ENCODE measurements around the gene SFXN3.
A peak's percentile ranks its signal among the peaks of the same experiment; 100 is the strongest.

The SFXN3 gene

DNA sequence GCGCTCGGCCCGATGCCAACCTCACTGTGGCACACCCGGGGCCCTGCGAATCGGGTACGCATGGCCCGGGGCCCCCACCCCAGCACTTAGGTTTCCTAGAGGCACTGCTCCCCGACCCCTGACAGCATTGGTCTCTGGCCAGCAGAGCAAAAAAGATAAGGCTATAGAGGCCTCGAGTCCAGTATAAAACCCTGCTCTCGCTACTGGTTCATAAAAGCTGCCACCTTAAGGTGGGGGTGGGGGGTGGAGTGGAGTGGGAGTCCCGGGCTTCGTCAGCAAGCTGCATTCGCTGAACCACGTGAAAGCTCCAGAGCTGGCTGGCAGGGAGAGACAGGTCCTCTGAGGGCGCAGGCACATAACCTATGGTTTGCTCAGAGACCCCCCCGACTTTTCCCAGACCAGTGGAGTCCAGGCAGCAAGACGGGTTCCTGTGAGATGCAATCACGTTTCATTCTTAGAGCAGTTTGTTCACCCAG is 32.1 kb downstream of the SFXN3 start:
- DNase-seq (ENCODE audit: low spot score), result no peak
- ATAC-seq (ENCODE audit: low read depth), result no peak
- H3K9me3 ChIP-seq (ENCODE audit: severe bottlenecking), result no peaks in the 10 kb centered on the region
- no peaks in the 10 kb centered on the region; the same call in 1 of the 2 replicates for H3K36me3 ChIP-seq (ENCODE audit: low read depth)
- no peak overlapping the region for H3K27ac ChIP-seq (ENCODE audit: poor library complexity, severe bottlenecking)
- no peaks in the 10 kb centered on the region for H3K27me3 ChIP-seq (ENCODE audit: insufficient read depth, poor library complexity, severe bottlenecking)
- no peak overlapping the region for H3K4me3 ChIP-seq (ENCODE audit: severe bottlenecking)
- TF ChIP-seq CTCF (IDR thresholded peaks at IDR 0.05; ENCODE audit: poor library complexity, severe bottlenecking), result no peak
- peaks cover 5% of the 10 kb centered on the region for H3K4me1 ChIP-seq (ENCODE audit: insufficient read depth, poor library complexity, severe bottlenecking)

GRCh38 chr10:101063548-101064414 is 32.7 kb downstream of the SFXN3 start:
- Histone ChIP-seq H3K4me1 (ENCODE audit: insufficient read depth, poor library complexity, severe bottlenecking) (peaks cover 5% of the 10 kb centered on the region), H3K9me3 (ENCODE audit: severe bottlenecking) (no peaks in the 10 kb centered on the region), H3K4me3 (ENCODE audit: severe bottlenecking) (no peak overlapping the region), H3K27ac (ENCODE audit: poor library complexity, severe bottlenecking) (no peak overlapping the region), H3K27me3 (ENCODE audit: insufficient read depth, poor library complexity, severe bottlenecking) (no peaks in the 10 kb centered on the region), H3K36me3 (ENCODE audit: low read depth) (no peaks in the 10 kb centered on the region; the same call in 1 of the 2 replicates)
- DNase-seq (ENCODE audit: low spot score), result no peak
- no peak for ATAC-seq (ENCODE audit: low read depth)
- no peak for TF ChIP-seq CTCF (IDR thresholded peaks at IDR 0.05; ENCODE audit: poor library complexity, severe bottlenecking)

DNA sequence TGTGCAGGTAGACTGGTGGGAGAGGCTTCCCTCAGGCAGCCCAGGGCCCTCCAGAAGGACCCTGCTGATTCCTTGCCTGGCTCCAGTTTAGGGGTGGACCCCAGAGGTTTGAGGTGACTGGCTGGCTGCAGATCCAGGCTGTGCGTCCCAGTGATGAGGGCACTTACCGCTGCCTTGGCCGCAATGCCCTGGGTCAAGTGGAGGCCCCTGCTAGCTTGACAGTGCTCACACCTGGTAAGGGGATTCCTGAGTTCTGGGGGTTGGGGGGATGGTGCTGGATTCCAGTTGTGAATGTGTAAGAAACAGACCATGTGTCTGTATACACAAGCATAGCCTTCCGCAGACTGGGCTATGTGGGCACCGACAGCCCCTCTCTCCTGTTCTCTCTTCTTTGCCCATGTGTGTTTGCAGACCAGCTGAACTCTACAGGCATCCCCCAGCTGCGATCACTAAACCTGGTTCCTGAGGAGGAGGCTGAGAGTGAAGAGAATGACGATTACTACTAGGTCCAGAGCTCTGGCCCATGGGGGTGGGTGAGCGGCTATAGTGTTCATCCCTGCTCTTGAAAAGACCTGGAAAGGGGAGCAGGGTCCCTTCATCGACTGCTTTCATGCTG is 33.5 kb downstream of the SFXN3 start:
- Histone ChIP-seq H3K4me3 (ENCODE audit: severe bottlenecking) (no peak overlapping the region), H3K9me3 (ENCODE audit: severe bottlenecking) (no peaks in the 10 kb centered on the region), H3K4me1 (ENCODE audit: insufficient read depth, poor library complexity, severe bottlenecking) (peaks cover under 1% of the 10 kb centered on the region), H3K27me3 (ENCODE audit: insufficient read depth, poor library complexity, severe bottlenecking) (no peaks in the 10 kb centered on the region), H3K27ac (ENCODE audit: poor library complexity, severe bottlenecking) (no peak overlapping the region), H3K36me3 (ENCODE audit: low read depth) (no peaks in the 10 kb centered on the region)
- no peak for DNase-seq (ENCODE audit: low spot score)
- no peak for TF ChIP-seq CTCF (IDR thresholded peaks at IDR 0.05; ENCODE audit: poor library complexity, severe bottlenecking)
- ATAC-seq (ENCODE audit: low read depth), result no peak

- ATAC-seq (ENCODE audit: low read depth), result no peak
- Histone ChIP-seq H3K9me3 (ENCODE audit: severe bottlenecking) (no peaks in the 10 kb centered on the region), H3K27me3 (ENCODE audit: insufficient read depth, poor library complexity, severe bottlenecking) (no peaks in the 10 kb centered on the region), H3K27ac (ENCODE audit: poor library complexity, severe bottlenecking) (peak overlapping the region; percentile 36), H3K4me3 (ENCODE audit: severe bottlenecking) (peak overlapping the region; percentile 35), H3K4me1 (ENCODE audit: insufficient read depth, poor library complexity, severe bottlenecking) (no peaks in the 10 kb centered on the region), H3K36me3 (ENCODE audit: low read depth) (no peaks in the 10 kb centered on the region)
- DNase-seq (ENCODE audit: low spot score), result no peak
- TF ChIP-seq CTCF (IDR thresholded peaks at IDR 0.05; ENCODE audit: poor library complexity, severe bottlenecking), result no peak
Measured at GRCh38 chr10:101065481-101066145, 34.6 kb downstream of the SFXN3 start.

All from RWPE2 (cell line).